Cardiac fibroblast (primary cell): ENCODE data around the gene MICAL3.
A peak's percentile ranks its signal among the peaks of the same experiment; 100 is the strongest.

ENCODE experiments used
- DNase-seq, 2 donors: peaks; one replicate each; pipeline versions ENCODE4 v3.0.0 to v3.0.0-alpha.2; 2010; ENCODE audit warnings: low read depth in 2 of 2
- H3K4me3 ChIP-seq, 2 donors: replicated peaks in 1 of 2; 1 replicate in 1 of 2; 2 replicates in 1 of 2; pipeline ENCODE4 v1.5.1; 2011; ENCODE audit warnings: low read depth in 2 of 2, low read length in 2 of 2, mild to moderate bottlenecking in 2 of 2, moderate library complexity in 1 of 2
- CTCF ChIP-seq: IDR thresholded peaks from one replicate; pipeline ENCODE4 v1.5.1; 2011; ENCODE audit warnings: low read depth, mild to moderate bottlenecking, low read length, inconsistent platforms

Gene MICAL3

DNA sequence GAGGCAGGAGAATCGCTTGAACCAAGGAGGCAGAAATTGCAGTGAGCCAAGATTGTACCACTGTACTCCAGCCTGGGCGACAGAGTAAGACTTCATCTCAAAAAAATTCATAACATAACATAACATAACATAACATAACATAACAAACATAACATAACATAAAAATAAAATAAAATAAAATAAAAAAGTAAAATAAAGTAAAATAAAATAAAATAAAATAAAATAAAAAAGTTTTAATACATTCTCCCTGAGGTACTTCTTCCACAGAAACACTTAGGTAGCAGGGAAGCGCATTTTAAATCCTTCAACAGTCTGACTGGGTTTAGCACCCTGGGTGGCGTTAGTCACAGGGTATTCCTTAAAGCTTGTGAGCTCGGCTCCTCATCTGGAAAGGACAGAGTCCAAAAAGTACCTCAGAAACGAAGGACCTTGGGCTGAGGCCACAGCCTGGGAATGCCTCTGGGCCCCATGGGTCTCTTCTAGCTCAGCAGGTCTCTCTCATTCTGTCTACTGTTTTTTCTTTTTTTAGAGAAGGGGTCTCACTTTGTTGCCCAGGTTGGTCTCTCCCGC is 41.7 kb downstream of the MICAL3 start:
- TF ChIP-seq CTCF: no peak
- DNase-seq: no peak

GRCh38 chr22:17981497-17981896 is 42.9 kb downstream of the MICAL3 start:
- TF ChIP-seq CTCF: no peak

More for the DNA sequence above, 41.7 kb downstream of the MICAL3 start:
- no peak overlapping the region for H3K4me3 ChIP-seq

GRCh38 chr22:17980638-17981051 is 43.7 kb downstream of the MICAL3 start:
- no peak for TF ChIP-seq CTCF
- peak; percentile 18 to 45 for DNase-seq
- H3K4me3 ChIP-seq: peak overlapping the region in 1 of 2 donors; percentile 18

More at GRCh38 chr22:17981497-17981896, 42.9 kb downstream of the MICAL3 start:
- DNase-seq: no peak
- H3K4me3 ChIP-seq: no peak overlapping the region

- DNase-seq: peak in 1 of 2 donors; percentile 38
- no peak for TF ChIP-seq CTCF
- H3K4me3 ChIP-seq: no peak overlapping the region
These were observed 44.3 kb downstream of the MICAL3 start for GRCh38 chr22:17980015-17980590.

GRCh38 chr22:17978027-17978426 is 46.3 kb downstream of the MICAL3 start:
- no peak for TF ChIP-seq CTCF
- no peak overlapping the region for H3K4me3 ChIP-seq
- no peak for DNase-seq

DNA sequence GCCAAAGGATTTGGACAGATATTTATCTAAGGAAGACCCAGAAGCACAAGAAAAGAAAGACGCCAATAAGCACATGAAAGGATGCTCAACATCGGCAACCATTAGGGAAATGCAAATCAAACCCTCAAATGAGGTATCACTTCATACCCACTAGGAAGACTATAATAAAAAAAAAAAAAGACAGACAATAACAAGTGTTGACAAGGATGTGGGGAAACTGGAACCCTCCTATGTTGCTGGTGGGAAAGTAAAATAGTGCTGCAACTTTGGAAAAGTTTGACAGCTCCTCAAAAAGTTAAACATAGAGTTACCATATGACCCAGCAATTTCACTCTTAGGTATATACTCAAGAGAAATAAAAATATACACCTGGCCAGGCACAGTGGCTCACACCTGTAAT is 47.0 kb downstream of the MICAL3 start:
- no peak overlapping the region for H3K4me3 ChIP-seq
- TF ChIP-seq CTCF: no peak
- no peak for DNase-seq

- peak in 1 of 2 donors; percentile 45 for DNase-seq
- H3K4me3 ChIP-seq: no peak overlapping the region
- TF ChIP-seq CTCF: no peak
These were observed 48.2 kb downstream of the MICAL3 start for GRCh38 chr22:17976121-17976520.
